CD4-positive, CD25-positive, alpha-beta regulatory T cell (primary cell): Measurements from ENCODE around the gene UQCR10. TPM values are rescaled to one million over a fixed set of nuclear protein-coding genes. Genes with fewer than 3 reads are reported as not detected.

Experiments used
- ATAC-seq, 2 donors: fragments of 150-1000 bp; cut with Tn5 transposase; one replicate each; pipeline ENCODE4 v1.10.0; 2021; ENCODE audit warnings: low read depth in 2 of 2, moderate number of reproducible peaks in 2 of 2, moderate library complexity in 1 of 2
- DNase-seq, 3 donors: peaks; one replicate each; pipeline versions ENCODE4 v3.0.0 to v3.0.0-alpha.2; 2012 to 2022; ENCODE audit warnings: mixed read lengths in 1 of 3
- H3K27ac ChIP-seq: one replicate; pipeline ENCODE4 v1.7.0; 2013; ENCODE audit warnings: mild to moderate bottlenecking, low read length; ENCODE audit not compliant: insufficient read depth, poor library complexity, severe bottlenecking
- H3K27me3 ChIP-seq: one replicate; pipeline ENCODE4 v1.7.0; 2013; ENCODE audit warnings: low read length; ENCODE audit not compliant: control insufficient read depth, insufficient read depth
- H3K36me3 ChIP-seq: one replicate; pipeline ENCODE4 v1.7.0; 2013; ENCODE audit warnings: mild to moderate bottlenecking, low read length, moderate library complexity; ENCODE audit not compliant: control insufficient read depth, insufficient read depth
- H3K4me1 ChIP-seq: 2 replicates; pipeline ENCODE4 v1.7.0; 2013; ENCODE audit warnings: mild to moderate bottlenecking, low read length; ENCODE audit not compliant: insufficient read depth, control insufficient read depth, poor library complexity, severe bottlenecking
- H3K4me3 ChIP-seq: one replicate; pipeline ENCODE4 v1.7.0; 2013; ENCODE audit warnings: low read depth, mild to moderate bottlenecking, low read length, moderate library complexity
- H3K9me3 ChIP-seq, 2 experiments: 1 replicate in 1 of 2; 2 replicates in 1 of 2; pipeline ENCODE4 v1.7.0; 2013; ENCODE audit warnings: low read length in 2 of 2, mild to moderate bottlenecking in 1 of 2, moderate library complexity in 1 of 2; ENCODE audit not compliant: control insufficient read depth in 2 of 2
- H3K27ac Mint-ChIP-seq, 3 donors: one replicate each; pipeline ENCODE4 v1.8.0; 2020 to 2022; ENCODE audit warnings: mild to moderate bottlenecking in 3 of 3, mixed read lengths in 3 of 3, moderate library complexity in 2 of 3
- H3K27me3 Mint-ChIP-seq: one replicate; pipeline ENCODE4 v1.8.0; 2022; ENCODE audit warnings: mild to moderate bottlenecking, mixed read lengths
- H3K36me3 Mint-ChIP-seq: one replicate; pipeline ENCODE4 v1.8.0; 2020; ENCODE audit warnings: mixed read lengths
- H3K4me1 Mint-ChIP-seq, 4 donors: one replicate each; pipeline ENCODE4 v1.8.0; 2020 to 2022; ENCODE audit warnings: mixed read lengths in 4 of 4, mild to moderate bottlenecking in 1 of 4
- H3K4me3 Mint-ChIP-seq, 4 donors: one replicate each; pipeline ENCODE4 v1.8.0; 2020 to 2022; ENCODE audit warnings: mild to moderate bottlenecking in 4 of 4, mixed read lengths in 4 of 4, moderate library complexity in 3 of 4
- H3K9me3 Mint-ChIP-seq, 7 donors: one replicate each; pipeline ENCODE4 v1.8.0; 2020 to 2022; ENCODE audit warnings: mixed read lengths in 7 of 7, mild to moderate bottlenecking in 3 of 7, moderate library complexity in 2 of 7
- polyA plus RNA-seq, 4 donors: library from polyadenylated mRNA; unstranded; fragments of 300-500 nt; fragmentation: Illumina TruSeq; gene quantifications; one replicate each; pipeline ENCODE4 v1.2.3, GENCODE V29; 2021
- total RNA-seq: library from RNA; stranded (reverse); gene quantifications from one replicate; pipeline ENCODE4 v1.2.3, GENCODE V29; 2022

UQCR10 gene
- total and polyA plus RNA-seq, 5 donors from 2014 or later, result 49.0 to 420 (median 329) TPM

- H3K27me3 Mint-ChIP-seq, result no peaks in the 10 kb centered on the region
- peaks cover 61% of the 10 kb centered on the region for H3K36me3 Mint-ChIP-seq
- no peaks in the 10 kb centered on the region for H3K4me1 Mint-ChIP-seq
- H3K9me3 Mint-ChIP-seq, result no peaks in the 10 kb centered on the region
- H3K4me1 ChIP-seq, result no peaks in the 10 kb centered on the region
- ATAC-seq, result no peak
- H3K4me3 ChIP-seq, result no peak overlapping the region
- DNase-seq, result no peak
- H3K9me3 ChIP-seq, result no peaks in the 10 kb centered on the region
- peaks cover 84% of the 10 kb centered on the region for H3K36me3 ChIP-seq
- no peak overlapping the region for H3K4me3 Mint-ChIP-seq
- no peak overlapping the region for H3K27ac Mint-ChIP-seq
- no peaks in the 10 kb centered on the region for H3K27me3 ChIP-seq
- no peak overlapping the region for H3K27ac ChIP-seq
Observed at GRCh38 chr22:29816980-29817379, 49.8 kb downstream of the UQCR10 start.

GRCh38 chr22:29817724-29818123 lies 50.6 kb downstream of the UQCR10 start:
- Mint-ChIP-seq H3K9me3 (no peaks in the 10 kb centered on the region), H3K4me1 (no peaks in the 10 kb centered on the region), H3K4me3 (no peak overlapping the region), H3K36me3 (peaks cover 58% of the 10 kb centered on the region), H3K27me3 (no peaks in the 10 kb centered on the region), H3K27ac (peak overlapping the region in 1 of 3 donors; percentile 36)
- Histone ChIP-seq H3K4me1 (no peaks in the 10 kb centered on the region), H3K27ac (no peak overlapping the region), H3K36me3 (peaks cover 80% of the 10 kb centered on the region), H3K27me3 (no peaks in the 10 kb centered on the region), H3K4me3 (no peak overlapping the region), H3K9me3 (no peaks in the 10 kb centered on the region)
- DNase-seq (no peak), ATAC-seq (no peak)

GRCh38 chr22:29819501-29819900 lies 52.3 kb downstream of the UQCR10 start:
- Histone ChIP-seq H3K4me1 (no peaks in the 10 kb centered on the region), H3K27ac (no peak overlapping the region), H3K36me3 (peaks cover 76% of the 10 kb centered on the region), H3K27me3 (no peaks in the 10 kb centered on the region), H3K4me3 (no peak overlapping the region), H3K9me3 (no peaks in the 10 kb centered on the region)
- Mint-ChIP-seq H3K9me3 (no peaks in the 10 kb centered on the region), H3K36me3 (peaks cover 52% of the 10 kb centered on the region), H3K27ac (peak overlapping the region in 2 of 3 donors; percentile 45 to 83), H3K4me1 (no peaks in the 10 kb centered on the region), H3K4me3 (no peak overlapping the region), H3K27me3 (no peaks in the 10 kb centered on the region)
- ATAC-seq (no peak), DNase-seq (no peak)

Other genes starting within 250 kb of the UQCR10 start
- gene THOC5, start 213.6 kb upstream of the UQCR10 start, total RNA-seq, result 54.0 TPM
- 10 to 100 TPM; 27.8 to 33.7 (median 30.7) TPM for gene THOC5, start 213.6 kb upstream of the UQCR10 start, polyA plus RNA-seq
- gene NIPSNAP1, start 186.3 kb upstream of the UQCR10 start, total RNA-seq, result 26.9 TPM
- 10 to 100 TPM; 48.5 to 61.9 (median 54.5) TPM for gene NIPSNAP1, start 186.3 kb upstream of the UQCR10 start, polyA plus RNA-seq
- gene NF2, start 163.7 kb upstream of the UQCR10 start, total RNA-seq, result 31.6 TPM
- gene NF2, start 163.7 kb upstream of the UQCR10 start, polyA plus RNA-seq, result 10 to 100 TPM; 16.4 to 20.0 (median 18.5) TPM
- 0.35 TPM for gene CABP7, start 47.4 kb upstream of the UQCR10 start, total RNA-seq
- gene CABP7, start 47.4 kb upstream of the UQCR10 start, polyA plus RNA-seq, result under 1 TPM; 0.11 to 0.23 (median 0.16) TPM
- 18.6 TPM for gene ZMAT5, start 362 bp upstream of the UQCR10 start, total RNA-seq
- gene ZMAT5, start 362 bp upstream of the UQCR10 start, polyA plus RNA-seq, result 10 to 100 TPM; 49.5 to 69.9 (median 62.9) TPM
- 94.0 TPM for gene ASCC2, start 70.9 kb downstream of the UQCR10 start, total RNA-seq
- gene ASCC2, start 70.9 kb downstream of the UQCR10 start, polyA plus RNA-seq, result 10 to 100 TPM; 39.3 to 44.9 (median 42.6) TPM
- 64.4 TPM for gene MTMR3, start 115.8 kb downstream of the UQCR10 start, total RNA-seq
- 10 to 100 TPM; 14.3 to 21.9 (median 17.7) TPM for gene MTMR3, start 115.8 kb downstream of the UQCR10 start, polyA plus RNA-seq